B cell (primary cell): ENCODE measurements around the gene CYTH4. TPM values are rescaled to one million over a fixed set of nuclear protein-coding genes. Genes with fewer than 3 reads are reported as not detected.
A peak's percentile ranks its signal among the peaks of the same experiment; 100 is the strongest.

Experiments
- ATAC-seq: fragments of 200-7000 bp; cut with Tn5 transposase; one replicate; pipeline ENCODE4 v1.10.0; 2021; ENCODE audit warnings: low read depth, mild to moderate bottlenecking, moderate number of reproducible peaks, moderate library complexity
- CTCF ChIA-PET: fragments of 350-600 bp; sonication (Branson Sonifier 250); formaldehyde crosslinking; loops from one replicate; lab custom pipeline; 2021; ENCODE audit warnings: antibody characterized with exemption, inconsistent platforms; lab: Charles Lee
- POLR2A ChIA-PET: fragments of 350-600 bp; sonication (Branson Sonifier 250); formaldehyde crosslinking; loops from one replicate; lab custom pipeline; 2021; ENCODE audit warnings: antibody characterized with exemption; lab: Charles Lee
- DNase-seq: peaks from one replicate; pipeline ENCODE4 v3.0.0; 2013
- H2AFZ ChIP-seq: 2 replicates; pipeline ENCODE4 v1.6.1; 2012; ENCODE audit warnings: mild to moderate bottlenecking, low read depth, low read length; ENCODE audit not compliant: insufficient read depth, poor library complexity, severe bottlenecking
- H3K27ac ChIP-seq, 2 donors: 1 replicate in 1 of 2; 2 replicates in 1 of 2; pipeline ENCODE4 v1.5.1; 2012 to 2013; ENCODE audit warnings: low read length in 2 of 2, mild to moderate bottlenecking in 2 of 2, moderate library complexity in 1 of 2
- H3K27me3 ChIP-seq, 4 experiments: fragments of 200-600 bp in 1 of 4; sonication (generic) in 1 of 4; replicated peaks in 1 of 4; 1 replicate in 2 of 4; 2 replicates in 2 of 4; pipeline versions ENCODE4 v1.6.1 to v1.7.0; 2013 to 2016; ENCODE audit warnings: low read length in 3 of 4, mild to moderate bottlenecking in 2 of 4, mixed read lengths in 1 of 4, moderate library complexity in 1 of 4; ENCODE audit not compliant: insufficient read depth in 4 of 4, control insufficient read depth in 3 of 4; ENCODE audit errors: control extremely low read depth in 1 of 4
- H3K36me3 ChIP-seq, 2 experiments: replicated peaks in 1 of 2; 1 replicate in 1 of 2; 2 replicates in 1 of 2; pipeline versions ENCODE4 v1.6.1 to v1.7.1; 2013; ENCODE audit warnings: low read length in 1 of 2; ENCODE audit not compliant: insufficient read depth in 2 of 2, control insufficient read depth in 1 of 2; ENCODE audit errors: control extremely low read depth in 1 of 2, extremely low read depth in 1 of 2
- H3K4me1 ChIP-seq, 2 donors: fragments of 200-600 bp in 1 of 2; sonication (generic) in 1 of 2; 1 replicate in 1 of 2; 2 replicates in 1 of 2; pipeline versions ENCODE4 v1.5.1 to v1.6.1; 2013 to 2017; ENCODE audit warnings: low read length in 2 of 2; ENCODE audit not compliant: control insufficient read depth in 2 of 2, insufficient read depth in 2 of 2
- H3K4me2 ChIP-seq: replicated peaks from 2 replicates; pipeline ENCODE3; 2012; ENCODE audit warnings: mild to moderate bottlenecking, low read depth, low read length; ENCODE audit not compliant: poor library complexity, severe bottlenecking
- H3K4me3 ChIP-seq, 5 experiments: fragments of 200-600 bp in 1 of 5; sonication (generic) in 1 of 5; 1 replicate in 3 of 5; 2 replicates in 2 of 5; pipeline versions ENCODE4 v1.5.1 to v1.7.0; 2011 to 2016; ENCODE audit warnings: low read length in 4 of 5, mild to moderate bottlenecking in 4 of 5, low read depth in 2 of 5, control low read depth in 1 of 5, moderate library complexity in 1 of 5; ENCODE audit not compliant: insufficient read depth in 1 of 5; ENCODE audit errors: control extremely low read depth in 1 of 5, extremely low read depth in 1 of 5
- H3K79me2 ChIP-seq: fragments of 200-600 bp; sonication (generic); one replicate; pipeline ENCODE4 v1.6.0; 2016; ENCODE audit warnings: low read length; ENCODE audit not compliant: control insufficient read depth, insufficient read depth
- H3K9ac ChIP-seq: fragments of 200-600 bp; sonication (generic); 2 replicates; pipeline ENCODE4 v1.6.1; 2017; ENCODE audit warnings: mild to moderate bottlenecking, low read length, moderate library complexity
- H3K9me3 ChIP-seq, 3 donors: one replicate each; pipeline versions ENCODE4 v1.6.1 to v1.7.1; 2013; ENCODE audit warnings: low read length in 2 of 3; ENCODE audit not compliant: control insufficient read depth in 2 of 3, insufficient read depth in 1 of 3; ENCODE audit errors: control extremely low read depth in 1 of 3
- H4K20me1 ChIP-seq: 2 replicates; pipeline ENCODE4 v1.6.0; 2012; ENCODE audit warnings: mild to moderate bottlenecking, low read length; ENCODE audit not compliant: insufficient read depth, control insufficient read depth, poor library complexity, severe bottlenecking
- H3K27ac Mint-ChIP-seq: one replicate; pipeline ENCODE4 v1.8.0; 2021; ENCODE audit warnings: mixed read lengths
- H3K27me3 Mint-ChIP-seq: one replicate; pipeline ENCODE4 v1.8.0; 2021; ENCODE audit warnings: mixed read lengths
- H3K4me1 Mint-ChIP-seq: one replicate; pipeline ENCODE4 v1.8.0; 2021; ENCODE audit warnings: mixed read lengths
- H3K4me3 Mint-ChIP-seq: one replicate; pipeline ENCODE4 v1.8.0; 2021; ENCODE audit warnings: mixed read lengths
- H3K9me3 Mint-ChIP-seq: one replicate; pipeline ENCODE4 v1.8.0; 2022; ENCODE audit warnings: mixed read lengths; ENCODE audit not compliant: insufficient read depth
- EZH2 ChIP-seq: IDR thresholded peaks from 2 replicates; pipeline ENCODE4 v1.6.1; 2012; ENCODE audit warnings: borderline replicate concordance, low read depth, mild to moderate bottlenecking, moderate library complexity, low read length; ENCODE audit not compliant: insufficient read depth, poor library complexity, severe bottlenecking
- WGBS: methylation state at CpG from one replicate; pipeline ENCODE4 v1.1.5; 2013; ENCODE audit warnings: missing lambda C conversion rate; ENCODE audit not compliant: insufficient coverage; 5-methylcytosine and 5-hydroxymethylcytosine counted together
- intact Hi-C: fragments of 100-400 bp; cut with micrococcal nuclease; formaldehyde crosslinking; loops from one replicate; pipeline ENCODE4 v1.10.0; 2022
- polyA plus RNA-seq: library from polyadenylated mRNA; depleted of rRNA; stranded (reverse); fragments of >200 nt; gene quantifications from 2 replicates; pipeline ENCODE4 v1.2.3, GENCODE V29; 2012
- total RNA-seq, 2 donors: library from RNA; stranded (reverse); fragments of 120-200 nt in 1 of 2; gene quantifications; 1 replicate in 1 of 2; 2 replicates in 1 of 2; pipeline versions ENCODE4 v1.2.3 to v1.2.4, GENCODE V29; 2013 to 2022
- TF ChIP-seq, protein P1 (sequence below): fragments of 200-600 bp; IDR thresholded peaks from one replicate; pipeline ENCODE4 v1.8.0; 2022; ENCODE audit warnings: antibody characterized with exemption, mild to moderate bottlenecking

The CYTH4 gene
- total and polyA plus RNA-seq, 2 donors (not counting 1 experiment from before 2014, with no cell fraction given): 98.0 to 154 TPM

DNA sequence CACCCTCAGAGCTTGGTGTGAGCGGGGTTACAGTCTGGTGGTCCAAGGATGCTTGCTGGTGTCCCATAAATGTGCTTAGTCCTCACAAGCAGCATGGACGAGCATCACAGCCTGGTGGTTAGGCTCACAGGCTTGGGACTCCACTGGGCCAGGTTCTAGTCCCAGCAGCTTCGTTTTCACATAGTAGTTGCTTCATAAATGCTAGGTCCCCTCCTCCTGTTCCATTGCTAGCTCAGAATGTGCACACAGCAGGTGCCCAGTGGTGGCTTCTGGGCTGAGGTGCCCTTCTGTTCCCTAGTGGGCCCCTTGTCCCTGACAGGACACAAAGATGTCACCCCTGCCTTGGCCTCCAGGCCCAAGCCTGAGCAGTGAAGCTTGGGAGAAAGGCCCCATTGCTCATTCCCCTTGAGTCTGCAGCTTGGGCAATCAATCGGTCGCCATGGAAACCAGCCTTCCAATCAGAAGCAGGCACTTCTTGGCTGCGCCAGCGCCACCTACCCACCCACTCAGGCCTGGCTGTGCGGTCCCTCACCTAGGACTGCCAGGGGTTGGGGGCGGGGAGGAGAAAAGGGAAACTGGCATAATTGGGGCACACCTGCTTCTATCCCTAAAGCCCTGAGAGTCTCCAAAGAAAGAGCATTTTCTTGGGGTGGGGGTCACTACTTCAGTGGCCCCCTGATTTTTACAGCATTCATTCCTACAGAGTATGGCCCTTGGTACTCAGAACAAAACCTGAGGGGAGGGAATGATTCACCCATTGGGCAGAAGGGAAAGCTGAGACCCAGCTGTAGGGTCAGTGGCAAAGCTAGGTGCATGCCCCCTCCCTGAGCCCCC is 48.1 kb downstream of the CYTH4 start:
- H3K36me3 ChIP-seq: no peaks in the 10 kb centered on the region
- H3K4me3 ChIP-seq: no peak overlapping the region
- H3K27me3 Mint-ChIP-seq: peaks cover 60% of the 10 kb centered on the region
- H3K9me3 Mint-ChIP-seq: no peaks in the 10 kb centered on the region
- no peak overlapping the region for H3K4me2 ChIP-seq
- H3K4me1 Mint-ChIP-seq: peaks cover 16% of the 10 kb centered on the region
- ATAC-seq (peak; percentile 45), DNase-seq (peak; percentile 62)
- no peak overlapping the region for H3K4me3 Mint-ChIP-seq
- H3K9me3 ChIP-seq: peaks cover 0 to 6% (median 0%) of the 10 kb centered on the region in 3 donors
- peaks cover 17 to 31% of the 10 kb centered on the region in 2 donors for H3K4me1 ChIP-seq
- WGBS: 76% methylated on average over 3 of the region's 9 CpGs
- no peak overlapping the region for H3K27ac ChIP-seq
- no peaks in the 10 kb centered on the region for H4K20me1 ChIP-seq
- TF ChIP-seq, protein P1, sequence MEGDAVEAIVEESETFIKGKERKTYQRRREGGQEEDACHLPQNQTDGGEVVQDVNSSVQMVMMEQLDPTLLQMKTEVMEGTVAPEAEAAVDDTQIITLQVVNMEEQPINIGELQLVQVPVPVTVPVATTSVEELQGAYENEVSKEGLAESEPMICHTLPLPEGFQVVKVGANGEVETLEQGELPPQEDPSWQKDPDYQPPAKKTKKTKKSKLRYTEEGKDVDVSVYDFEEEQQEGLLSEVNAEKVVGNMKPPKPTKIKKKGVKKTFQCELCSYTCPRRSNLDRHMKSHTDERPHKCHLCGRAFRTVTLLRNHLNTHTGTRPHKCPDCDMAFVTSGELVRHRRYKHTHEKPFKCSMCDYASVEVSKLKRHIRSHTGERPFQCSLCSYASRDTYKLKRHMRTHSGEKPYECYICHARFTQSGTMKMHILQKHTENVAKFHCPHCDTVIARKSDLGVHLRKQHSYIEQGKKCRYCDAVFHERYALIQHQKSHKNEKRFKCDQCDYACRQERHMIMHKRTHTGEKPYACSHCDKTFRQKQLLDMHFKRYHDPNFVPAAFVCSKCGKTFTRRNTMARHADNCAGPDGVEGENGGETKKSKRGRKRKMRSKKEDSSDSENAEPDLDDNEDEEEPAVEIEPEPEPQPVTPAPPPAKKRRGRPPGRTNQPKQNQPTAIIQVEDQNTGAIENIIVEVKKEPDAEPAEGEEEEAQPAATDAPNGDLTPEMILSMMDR: no peak
- no peak for TF ChIP-seq EZH2
- no peak overlapping the region for H3K9ac ChIP-seq
- intact Hi-C loops: no loop called here
- ChIA-PET POLR2A (no interaction called here), CTCF (interaction anchor here (0.8 to 1.4 kb wide), 2 partner anchors 14 to 100 kb away, joined by 3 to 4 read pairs; no protein-coding TSS in a partner anchor)
- H3K27me3 ChIP-seq: peaks cover 0 to 79% (median 38%) of the 10 kb centered on the region in 4 experiments
- H3K79me2 ChIP-seq: no peaks in the 10 kb centered on the region
- H3K27ac Mint-ChIP-seq: no peak overlapping the region
- H2AFZ ChIP-seq: no peak overlapping the region

DNA sequence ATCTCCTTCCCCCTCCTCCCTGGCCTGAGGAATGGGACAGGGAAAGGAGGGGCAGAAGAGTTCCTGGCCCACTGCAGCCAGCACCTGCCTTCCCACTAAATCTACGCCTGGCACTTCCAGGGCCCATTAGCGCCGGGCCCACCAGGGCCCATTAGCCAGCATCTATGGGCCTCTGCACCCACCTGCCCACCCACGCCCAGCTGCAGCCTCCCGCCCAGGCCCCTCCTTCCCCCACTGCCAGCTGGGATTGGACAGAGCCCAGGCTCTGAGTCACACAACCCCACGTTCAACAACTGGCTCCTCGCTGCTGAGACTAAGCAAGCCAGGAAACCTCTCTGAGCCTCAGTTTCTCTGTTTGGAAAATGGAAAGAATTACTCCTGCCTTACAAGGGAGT is 48.7 kb downstream of the CYTH4 start:
- Histone ChIP-seq H3K4me2 (no peak overlapping the region), H3K9ac (no peak overlapping the region), H3K27ac (no peak overlapping the region), H3K79me2 (no peaks in the 10 kb centered on the region), H3K4me1 (peaks cover 18 to 34% of the 10 kb centered on the region in 2 donors), H3K4me3 (no peak overlapping the region), H2AFZ (no peak overlapping the region), H4K20me1 (no peaks in the 10 kb centered on the region), H3K9me3 (peaks cover 0 to 6% (median 0%) of the 10 kb centered on the region in 3 donors), H3K27me3 (peaks cover 0 to 82% (median 38%) of the 10 kb centered on the region in 4 experiments), H3K36me3 (no peaks in the 10 kb centered on the region)
- intact Hi-C loops: no loop called here
- ChIA-PET POLR2A (no interaction called here), CTCF (interaction anchor here (1.4 kb wide), 1 partner anchor 99 kb away, joined by 3 read pairs; no protein-coding TSS in a partner anchor)
- no peaks in the 10 kb centered on the region for H3K9me3 Mint-ChIP-seq
- no peak for ATAC-seq
- no peak overlapping the region for H3K27ac Mint-ChIP-seq
- H3K27me3 Mint-ChIP-seq: peaks cover 65% of the 10 kb centered on the region
- no peak overlapping the region for H3K4me3 Mint-ChIP-seq
- H3K4me1 Mint-ChIP-seq: peaks cover 17% of the 10 kb centered on the region
- TF ChIP-seq EZH2: no peak
- TF ChIP-seq, protein P1: no peak
- 21% methylated on average over 5 of the region's 7 CpGs for WGBS
- DNase-seq: no peak
